ENCODE measurements around the gene SH3RF3. TPM values are rescaled to one million over a fixed set of nuclear protein-coding genes. Genes with fewer than 3 reads are reported as not detected.

SH3RF3 gene
- total RNA-seq, 6 donors from 2014 or later, result 4.1 to 21.0 (median 8.0) TPM

DNA sequence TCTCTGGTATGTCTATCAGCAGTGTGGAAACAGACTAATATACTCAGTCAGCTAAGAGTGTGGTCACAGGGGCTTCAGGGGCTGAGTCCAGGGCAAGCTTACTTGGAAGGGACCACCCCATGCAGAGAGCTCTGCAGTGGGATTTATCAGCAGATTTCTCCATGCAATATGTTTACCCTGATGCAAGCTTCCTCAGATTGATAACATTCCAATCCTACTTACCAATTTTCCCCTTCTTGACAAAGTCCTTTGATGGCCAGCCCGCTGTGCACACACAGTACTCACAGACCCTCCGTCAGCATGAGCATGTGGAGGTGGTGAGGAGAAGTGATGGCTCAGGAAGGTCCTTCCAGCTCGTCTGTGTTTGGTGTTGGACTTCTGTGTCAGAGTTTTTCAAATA lies 51.8 kb downstream of the SH3RF3 start:
- no peaks in the 10 kb centered on the region for H3K27me3 ChIP-seq
- TF ChIP-seq POLR2AphosphoS5 (IDR thresholded peaks at IDR 0.05) (no peak), EP300 (IDR thresholded peaks at IDR 0.05) (no peak), POLR2A (IDR thresholded peaks at IDR 0.05) (no peak)
- TF ChIP-seq, protein P1, sequence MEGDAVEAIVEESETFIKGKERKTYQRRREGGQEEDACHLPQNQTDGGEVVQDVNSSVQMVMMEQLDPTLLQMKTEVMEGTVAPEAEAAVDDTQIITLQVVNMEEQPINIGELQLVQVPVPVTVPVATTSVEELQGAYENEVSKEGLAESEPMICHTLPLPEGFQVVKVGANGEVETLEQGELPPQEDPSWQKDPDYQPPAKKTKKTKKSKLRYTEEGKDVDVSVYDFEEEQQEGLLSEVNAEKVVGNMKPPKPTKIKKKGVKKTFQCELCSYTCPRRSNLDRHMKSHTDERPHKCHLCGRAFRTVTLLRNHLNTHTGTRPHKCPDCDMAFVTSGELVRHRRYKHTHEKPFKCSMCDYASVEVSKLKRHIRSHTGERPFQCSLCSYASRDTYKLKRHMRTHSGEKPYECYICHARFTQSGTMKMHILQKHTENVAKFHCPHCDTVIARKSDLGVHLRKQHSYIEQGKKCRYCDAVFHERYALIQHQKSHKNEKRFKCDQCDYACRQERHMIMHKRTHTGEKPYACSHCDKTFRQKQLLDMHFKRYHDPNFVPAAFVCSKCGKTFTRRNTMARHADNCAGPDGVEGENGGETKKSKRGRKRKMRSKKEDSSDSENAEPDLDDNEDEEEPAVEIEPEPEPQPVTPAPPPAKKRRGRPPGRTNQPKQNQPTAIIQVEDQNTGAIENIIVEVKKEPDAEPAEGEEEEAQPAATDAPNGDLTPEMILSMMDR (IDR thresholded peaks at IDR 0.05), result no peak
- no peaks in the 10 kb centered on the region for H3K9me3 ChIP-seq
- H3K36me3 ChIP-seq, result no peaks in the 10 kb centered on the region
- WGBS, 2 donors, result 82 to 94% methylated on average over 3 of the region's 3 CpGs
- H3K4me3 ChIP-seq, result no peak overlapping the region
- H3K4me1 ChIP-seq, result peaks cover 12 to 30% (median 21%) of the 10 kb centered on the region in 4 donors
- no peak overlapping the region for H3K27ac ChIP-seq
- no peak for DNase-seq
- ATAC-seq (ENCODE audit: low FRiP score in 2 of 2), result no peak

DNA sequence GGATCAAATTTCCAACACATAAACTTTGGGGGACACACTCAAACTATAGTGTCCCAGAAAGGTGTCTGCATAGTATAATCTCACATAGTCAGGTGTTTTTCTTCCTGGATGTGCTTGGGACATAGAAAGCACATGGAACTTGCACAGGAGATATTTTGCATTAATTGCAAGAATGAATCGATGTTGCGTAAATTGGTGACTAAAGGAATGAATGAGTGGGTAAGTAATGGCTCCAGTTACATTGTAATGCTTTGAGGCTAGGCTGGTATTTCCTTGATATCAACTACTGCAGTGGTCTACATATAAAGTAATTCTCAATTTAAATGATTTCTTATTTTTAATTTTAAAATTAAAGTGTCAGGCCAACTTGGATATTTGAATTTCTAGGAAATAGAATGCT lies 53.4 kb downstream of the SH3RF3 start:
- 78 to 100% methylated on average over 2 of the region's 2 CpGs for WGBS, 2 donors

GRCh38 chr2:109183871-109184270 lies 54.9 kb downstream of the SH3RF3 start:
- Histone ChIP-seq H3K9me3 (no peaks in the 10 kb centered on the region), H3K4me1 (peaks cover 6 to 15% (median 12%) of the 10 kb centered on the region in 4 donors), H3K27me3 (no peaks in the 10 kb centered on the region), H3K27ac (no peak overlapping the region), H3K36me3 (no peaks in the 10 kb centered on the region), H3K4me3 (no peak overlapping the region)
- TF ChIP-seq POLR2A (IDR thresholded peaks at IDR 0.05) (no peak), EP300 (IDR thresholded peaks at IDR 0.05) (no peak), POLR2AphosphoS5 (IDR thresholded peaks at IDR 0.05) (no peak)
- TF ChIP-seq, protein P1 (IDR thresholded peaks at IDR 0.05), result no peak
- DNase-seq (no peak), ATAC-seq (ENCODE audit: low FRiP score in 2 of 2) (no peak)
- WGBS, 2 donors, result 95 to 100% methylated on average over 1 to 4 of the region's 4 CpGs

More for the DNA sequence above, 53.4 kb downstream of the SH3RF3 start:
- H3K27ac ChIP-seq, result no peak overlapping the region
- DNase-seq, result no peak
- no peak for ATAC-seq (ENCODE audit: low FRiP score in 2 of 2)
- H3K9me3 ChIP-seq, result no peaks in the 10 kb centered on the region
- no peak overlapping the region for H3K4me3 ChIP-seq
- TF ChIP-seq, protein P1 (IDR thresholded peaks at IDR 0.05), result no peak
- TF ChIP-seq POLR2A (IDR thresholded peaks at IDR 0.05) (no peak), POLR2AphosphoS5 (IDR thresholded peaks at IDR 0.05) (no peak), EP300 (IDR thresholded peaks at IDR 0.05) (no peak)
- H3K27me3 ChIP-seq, result no peaks in the 10 kb centered on the region
- no peaks in the 10 kb centered on the region for H3K36me3 ChIP-seq
- peaks cover 10 to 23% (median 14%) of the 10 kb centered on the region in 4 donors for H3K4me1 ChIP-seq

DNA sequence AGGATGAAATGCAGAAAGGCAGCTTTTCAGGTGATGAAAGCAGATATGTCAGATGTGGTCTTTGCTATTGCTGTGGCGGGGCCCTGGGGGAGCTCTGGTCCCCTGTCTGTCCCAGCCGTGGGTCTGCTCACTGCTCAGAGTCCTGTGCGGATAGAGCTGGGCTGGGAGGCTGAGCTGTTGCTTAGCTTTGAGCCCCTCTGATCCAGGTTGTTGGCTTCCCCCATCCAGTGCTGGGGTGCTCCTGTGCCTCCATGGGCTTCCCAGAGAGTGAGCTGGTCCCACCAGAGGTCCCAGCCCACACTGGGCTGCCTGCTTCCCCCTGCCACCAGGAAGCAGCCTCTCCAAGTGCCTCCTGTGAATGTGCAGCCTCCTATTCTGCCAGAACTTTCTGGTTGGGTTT lies 55.4 kb downstream of the SH3RF3 start:
- TF ChIP-seq POLR2A (IDR thresholded peaks at IDR 0.05) (no peak), POLR2AphosphoS5 (IDR thresholded peaks at IDR 0.05) (no peak), EP300 (IDR thresholded peaks at IDR 0.05) (no peak)
- TF ChIP-seq, protein P1 (IDR thresholded peaks at IDR 0.05), result no peak
- no peaks in the 10 kb centered on the region for H3K27me3 ChIP-seq
- DNase-seq (peak in 1 of 2 donors; percentile 25), ATAC-seq (ENCODE audit: low FRiP score in 2 of 2) (no peak)
- 95% methylated on average over 3 of the region's 3 CpGs; no CpG with 5 or more reads in 1 of the 2 donors for WGBS, 2 donors
- no peak overlapping the region for H3K4me3 ChIP-seq
- H3K4me1 ChIP-seq, result peaks cover 6 to 15% (median 12%) of the 10 kb centered on the region in 4 donors
- H3K27ac ChIP-seq, result peak overlapping the region in 2 of 4 donors; percentile 30 to 48
- no peaks in the 10 kb centered on the region for H3K9me3 ChIP-seq
- no peaks in the 10 kb centered on the region for H3K36me3 ChIP-seq

GRCh38 chr2:109185338-109185737 lies 56.3 kb downstream of the SH3RF3 start:
- Histone ChIP-seq H3K9me3 (no peaks in the 10 kb centered on the region), H3K27ac (peak overlapping the region; percentile 48 to 66 (median 56)), H3K4me3 (no peak overlapping the region), H3K27me3 (no peaks in the 10 kb centered on the region), H3K4me1 (peaks cover 6 to 15% (median 12%) of the 10 kb centered on the region in 4 donors), H3K36me3 (no peaks in the 10 kb centered on the region)
- TF ChIP-seq, protein P1 (IDR thresholded peaks at IDR 0.05), result no peak
- 50 to 53% methylated on average over 4 of the region's 4 CpGs for WGBS, 2 donors
- ATAC-seq (ENCODE audit: low FRiP score in 2 of 2) (peak in 1 of 2 donors; percentile 6), DNase-seq (no peak)

Data from upper lobe of left lung (tissue), 6 donors.